NCI-H1417 (cell line): ENCODE data around the gene ME1.
"Not testable (repeated sequence)": the region's sequence is repeated elsewhere in the genome, so short reads cannot be mapped to it uniquely, and the experiment has no call there.

Source experiments
- DNase-seq, 3 experiments: peaks; one replicate each; lab custom pipeline; 2025; lab: John Stamatoyannopoulos, UW

The ME1 gene

DNA sequence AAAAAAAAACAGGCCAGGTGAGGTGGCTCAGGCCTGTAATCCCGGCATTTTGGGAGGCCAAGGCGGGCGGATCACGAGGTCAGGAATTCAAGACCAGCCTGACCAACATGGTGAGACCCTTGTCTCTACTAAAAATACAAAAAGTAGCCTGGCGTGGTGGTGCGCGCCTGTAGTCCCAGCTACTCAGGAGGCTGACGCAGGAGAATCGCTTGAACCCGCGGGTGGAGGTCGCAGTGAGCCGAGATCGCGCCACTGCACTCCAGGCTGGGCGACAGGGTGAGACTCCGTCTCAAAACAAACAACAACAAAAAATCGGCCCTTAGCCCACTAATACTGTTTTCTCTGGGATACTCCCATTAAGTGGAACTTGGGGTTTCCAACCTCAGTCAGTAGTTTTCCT, 238.9 kb downstream of the ME1 start:
- DNase-seq: not testable (repeated sequence)

DNA sequence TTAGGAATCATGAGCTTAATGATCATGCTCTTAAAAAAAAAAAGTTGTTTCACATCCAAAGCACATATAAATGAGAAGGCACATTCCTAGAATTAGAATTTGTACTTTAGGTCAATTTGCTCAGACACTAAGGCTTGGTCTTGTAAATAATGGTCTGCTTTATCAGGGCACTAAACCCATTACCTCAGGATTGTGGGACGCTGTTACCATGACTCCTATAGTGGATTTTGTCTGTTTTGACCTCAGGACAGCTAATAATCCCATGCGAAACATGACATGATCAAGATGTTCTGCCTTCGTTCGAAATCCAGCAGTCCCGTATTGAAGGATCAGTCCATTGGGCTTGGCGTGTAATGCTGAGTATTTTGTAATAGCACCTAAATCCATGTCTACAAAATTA, 240.2 kb downstream of the ME1 start:
- no peak for DNase-seq

DNA sequence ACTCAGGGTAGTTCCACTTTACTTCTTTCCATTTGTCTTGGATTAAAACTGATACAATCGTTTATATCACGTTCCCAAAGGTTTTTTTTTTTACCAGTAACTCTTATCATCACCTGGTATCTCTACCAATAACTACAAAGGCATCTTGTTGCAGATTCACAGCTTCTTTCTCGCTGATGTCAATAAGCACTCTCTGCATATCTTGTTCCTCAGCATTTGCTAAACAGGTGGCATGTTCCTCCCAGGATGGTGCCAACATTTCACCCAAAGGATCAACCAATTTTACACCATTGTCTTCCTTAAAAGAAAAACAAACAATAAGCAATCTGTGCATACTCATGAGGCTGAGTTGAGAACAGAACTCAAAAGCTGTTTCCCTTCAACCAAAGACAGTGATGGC, 242.3 kb downstream of the ME1 start:
- no peak for DNase-seq

DNA sequence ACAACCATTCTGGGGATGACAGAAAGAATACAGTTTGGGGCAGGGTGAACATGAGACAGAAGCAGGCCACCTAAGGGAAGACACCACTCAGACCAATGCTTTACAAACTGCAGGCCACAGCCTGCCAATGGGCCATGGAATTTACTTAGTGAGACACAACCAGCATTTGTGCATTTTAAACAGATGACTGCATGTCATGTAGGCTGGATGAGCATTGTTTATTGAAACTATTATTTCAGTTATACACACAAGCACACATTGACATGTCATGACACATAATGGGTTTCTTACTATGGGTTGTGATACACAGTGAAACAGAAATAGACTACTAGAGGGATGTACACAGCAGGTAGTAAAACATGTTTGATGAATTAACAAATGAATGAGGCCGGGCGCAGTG, 245.8 kb downstream of the ME1 start:
- no peak for DNase-seq

DNA sequence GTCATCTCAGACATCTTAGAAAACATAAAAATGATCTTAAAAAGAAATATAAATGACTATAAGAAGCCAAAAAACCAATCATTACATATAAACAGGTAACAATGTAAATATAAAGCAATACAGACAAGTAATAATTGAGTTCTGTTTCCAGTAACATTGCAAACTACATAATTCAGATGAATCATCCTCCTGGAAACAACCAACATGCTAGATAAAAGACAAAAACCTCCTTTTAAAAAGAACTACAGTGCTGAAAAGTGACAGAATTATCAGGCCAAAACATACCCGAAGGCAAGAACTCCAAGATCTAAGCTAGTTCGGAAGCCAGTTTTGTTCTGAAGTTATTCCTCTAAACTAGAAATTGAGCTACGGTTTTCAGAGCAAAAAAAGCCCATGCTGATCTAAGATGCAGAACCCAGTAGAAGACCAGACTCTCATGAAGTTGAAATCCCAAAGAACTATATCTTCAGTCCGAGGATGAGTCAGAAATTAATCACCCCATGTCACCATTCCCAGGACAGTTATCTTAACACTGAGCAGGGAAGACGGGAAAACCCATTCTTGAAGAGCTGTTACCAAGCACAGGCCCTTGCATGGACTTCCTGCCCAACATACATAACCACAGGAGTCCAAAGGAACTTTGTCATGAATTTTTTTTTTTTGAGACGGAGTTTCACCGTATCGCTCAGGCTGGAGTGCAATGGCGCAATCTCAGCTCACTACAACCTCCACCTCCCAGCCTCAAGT, 247.6 kb downstream of the ME1 start:
- no peak for DNase-seq

DNA sequence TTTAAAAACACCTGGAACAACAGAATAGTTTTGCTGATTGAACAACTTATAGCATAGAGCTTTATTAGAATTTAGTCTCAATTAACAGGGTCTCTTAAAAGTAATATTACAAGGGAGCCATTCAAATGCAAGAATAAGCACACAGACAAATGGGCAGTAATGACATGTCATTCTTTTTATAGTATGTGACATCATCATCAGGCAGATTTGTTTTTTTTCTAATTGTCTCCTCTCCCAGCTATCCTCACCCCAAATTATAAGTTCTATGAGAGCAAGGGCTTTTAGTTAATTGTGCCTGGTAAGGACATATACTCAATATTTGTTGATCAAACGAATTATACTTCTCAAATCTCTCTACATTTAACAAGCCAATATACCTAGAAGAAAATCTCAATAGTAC, 248.7 kb downstream of the ME1 start:
- DNase-seq: peak in 1 of 3 experiments; percentile 11

DNA sequence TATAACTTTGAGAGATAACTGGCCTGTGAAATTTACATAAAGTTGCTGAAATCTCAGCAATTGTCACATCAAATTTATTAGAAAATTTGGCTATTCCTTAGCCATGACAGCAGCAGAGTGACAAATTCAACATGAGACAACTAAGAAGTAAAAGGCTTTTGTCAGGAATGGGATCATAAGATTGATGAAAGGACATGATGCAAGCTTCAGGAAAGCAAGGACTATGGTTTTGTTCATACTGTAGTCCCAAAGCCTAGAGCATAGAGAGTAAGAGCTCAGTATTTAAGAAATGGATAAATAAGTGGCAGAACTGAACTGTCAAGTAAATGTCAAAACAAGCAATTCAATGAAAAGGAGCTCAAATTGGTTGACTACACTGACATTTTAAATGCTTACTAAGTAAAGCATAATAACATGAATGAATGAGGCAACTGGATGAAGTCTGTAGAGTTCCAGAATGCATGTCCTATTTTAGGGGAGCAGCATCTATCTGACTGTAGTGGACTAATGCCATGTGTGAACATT, 250.4 kb downstream of the ME1 start:
- DNase-seq: no peak

DNA sequence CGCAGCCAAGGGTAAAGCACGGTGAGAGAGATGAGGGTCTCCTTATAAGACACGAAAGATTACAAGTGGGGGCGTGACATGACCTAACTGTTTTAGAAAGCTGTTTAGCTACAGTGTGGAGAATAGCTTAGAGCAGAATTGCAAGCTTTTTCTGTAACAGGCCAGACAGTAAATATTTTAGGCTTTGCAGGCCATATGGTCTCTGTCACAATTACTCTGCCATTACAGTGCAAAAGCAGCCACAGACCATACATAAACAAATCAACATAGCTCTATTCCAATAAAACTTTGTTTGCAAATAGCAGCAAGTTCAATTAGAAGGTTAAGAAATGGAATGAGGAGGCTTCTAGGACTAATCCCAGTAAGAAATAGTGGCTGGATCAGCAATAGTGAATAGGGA, 254.6 kb downstream of the ME1 start:
- DNase-seq: no peak

DNA sequence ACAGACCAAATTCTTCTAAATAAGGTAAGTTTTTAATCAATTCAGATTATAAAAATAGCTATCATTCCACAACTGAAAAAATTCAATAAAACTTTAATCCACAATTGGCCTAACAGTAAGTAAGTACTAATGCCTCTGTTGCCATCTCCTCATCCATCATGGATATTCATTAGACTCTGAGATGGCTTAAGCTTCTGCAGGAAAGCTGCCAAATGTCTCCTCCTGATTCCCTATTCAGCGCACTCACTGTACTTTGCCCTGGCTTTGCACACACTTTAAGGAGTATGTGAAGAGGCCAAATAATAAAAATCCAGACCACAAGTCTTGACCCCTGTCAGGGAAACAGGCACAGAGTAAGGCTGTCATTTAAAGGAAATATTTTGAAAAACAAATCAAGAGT, 261.3 kb downstream of the ME1 start:
- no peak for DNase-seq

DNA sequence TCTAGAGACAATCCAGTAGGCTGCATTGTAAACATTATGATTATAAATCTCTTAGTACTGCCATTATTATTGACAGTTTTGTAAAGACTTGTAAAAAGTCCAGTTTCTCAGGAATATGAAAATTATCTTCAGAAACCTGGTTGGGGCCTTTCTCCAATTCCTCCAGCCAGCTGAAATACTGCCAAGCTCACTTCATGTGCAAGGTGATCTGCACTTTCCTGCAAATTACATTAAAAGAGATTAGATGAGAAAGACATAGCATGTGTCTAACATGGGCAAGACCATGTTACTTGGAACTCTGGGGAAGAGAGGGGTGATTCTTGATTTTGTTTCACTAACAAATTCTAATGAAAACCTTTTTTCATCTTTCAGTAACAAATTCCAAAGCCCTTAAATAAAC, 261.7 kb downstream of the ME1 start:
- no peak for DNase-seq

DNA sequence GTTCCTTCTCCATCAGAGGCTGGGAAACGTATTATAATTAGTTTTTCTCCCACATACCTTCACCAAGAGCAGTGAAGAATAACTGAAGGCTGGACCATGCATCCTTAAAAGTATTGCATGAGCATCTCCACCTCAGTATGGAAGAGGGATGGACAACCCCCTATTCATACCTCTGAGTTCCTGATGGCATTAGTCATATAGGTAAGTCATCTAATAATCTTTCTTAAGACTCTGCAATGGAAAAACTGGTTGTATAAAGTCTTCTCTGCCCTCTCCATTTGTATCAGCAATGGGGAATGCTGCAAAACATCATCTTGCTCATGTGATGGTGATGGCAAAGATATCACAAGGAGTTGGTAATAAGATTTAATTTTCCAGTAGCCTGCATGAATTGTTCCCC, 262.3 kb downstream of the ME1 start:
- DNase-seq: no peak

DNA sequence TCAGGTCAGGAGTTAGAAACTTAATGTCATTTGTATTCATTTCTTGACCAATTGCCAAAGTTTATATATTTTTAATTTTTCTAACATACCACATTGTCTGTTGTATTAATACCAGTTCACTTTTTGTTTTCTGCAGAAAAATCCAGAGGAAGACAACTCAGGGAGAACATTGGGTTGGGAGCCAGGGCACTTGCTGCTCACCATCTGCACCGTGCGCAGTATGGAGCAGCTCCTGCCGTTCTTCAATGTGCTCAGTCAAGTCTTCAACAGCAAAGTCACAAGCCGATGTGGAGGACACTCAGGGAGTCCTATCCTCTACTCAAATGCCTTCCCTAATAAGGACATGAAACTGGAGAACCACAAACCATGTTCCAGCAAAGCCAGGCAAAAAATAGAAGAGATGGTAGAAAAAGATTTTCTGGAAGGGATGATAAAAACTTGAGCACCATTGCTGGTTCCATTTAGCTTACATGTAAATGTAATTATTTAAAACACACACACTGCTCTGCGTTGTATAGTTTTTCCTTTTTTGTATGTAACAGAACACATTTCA, 263.0 kb downstream of the ME1 start:
- no peak for DNase-seq
